Urinary bladder (tissue), 4 donors: ENCODE results near the gene GHSR. TPM values are rescaled to one million over a fixed set of nuclear protein-coding genes. Genes with fewer than 3 reads are reported as not detected.
"Not testable (repeated sequence)": the region's sequence is repeated elsewhere in the genome, so short reads cannot be mapped to it uniquely, and the experiment has no call there.

ENCODE experiments used
- DNase-seq: peaks from one replicate; pipeline ENCODE4 v3.0.0-alpha.2; 2015; ENCODE audit errors: extremely low spot score
- H3K27ac ChIP-seq: one replicate; pipeline ENCODE4 v1.5.1; 2013; ENCODE audit warnings: low read depth, mild to moderate bottlenecking, moderate library complexity
- H3K36me3 ChIP-seq: one replicate; pipeline ENCODE4 v1.6.1; 2013; ENCODE audit warnings: mild to moderate bottlenecking, moderate library complexity; ENCODE audit not compliant: insufficient read depth
- H3K4me1 ChIP-seq: one replicate; pipeline ENCODE4 v1.6.1; 2013; ENCODE audit warnings: mild to moderate bottlenecking, moderate library complexity; ENCODE audit not compliant: insufficient read depth
- H3K4me3 ChIP-seq: one replicate; pipeline ENCODE4 v1.5.1; 2013; ENCODE audit warnings: low read depth, low read length
- WGBS: extraction: QIAGEN DNeasy Blood & Tissue Kit; methylation state at CpG from one replicate; pipeline ENCODE4 v1.1.7; 2013; 5-methylcytosine and 5-hydroxymethylcytosine counted together
- polyA plus RNA-seq: library from polyadenylated mRNA; stranded (reverse); fragments of 200-250 nt; gene quantifications from one replicate; pipeline ENCODE4 v1.2.3, GENCODE V29; 2013
- total RNA-seq: library from RNA; depleted of rRNA; stranded (reverse); fragments of >200 nt; gene quantifications from one replicate; pipeline ENCODE4 v1.2.3, GENCODE V29; 2014
- donor health status: healthy with polysubstance abuse.
- donor health status: healthy.

Gene GHSR, protein sequence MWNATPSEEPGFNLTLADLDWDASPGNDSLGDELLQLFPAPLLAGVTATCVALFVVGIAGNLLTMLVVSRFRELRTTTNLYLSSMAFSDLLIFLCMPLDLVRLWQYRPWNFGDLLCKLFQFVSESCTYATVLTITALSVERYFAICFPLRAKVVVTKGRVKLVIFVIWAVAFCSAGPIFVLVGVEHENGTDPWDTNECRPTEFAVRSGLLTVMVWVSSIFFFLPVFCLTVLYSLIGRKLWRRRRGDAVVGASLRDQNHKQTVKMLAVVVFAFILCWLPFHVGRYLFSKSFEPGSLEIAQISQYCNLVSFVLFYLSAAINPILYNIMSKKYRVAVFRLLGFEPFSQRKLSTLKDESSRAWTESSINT
- not detected for total RNA-seq
- not detected for polyA plus RNA-seq

DNA sequence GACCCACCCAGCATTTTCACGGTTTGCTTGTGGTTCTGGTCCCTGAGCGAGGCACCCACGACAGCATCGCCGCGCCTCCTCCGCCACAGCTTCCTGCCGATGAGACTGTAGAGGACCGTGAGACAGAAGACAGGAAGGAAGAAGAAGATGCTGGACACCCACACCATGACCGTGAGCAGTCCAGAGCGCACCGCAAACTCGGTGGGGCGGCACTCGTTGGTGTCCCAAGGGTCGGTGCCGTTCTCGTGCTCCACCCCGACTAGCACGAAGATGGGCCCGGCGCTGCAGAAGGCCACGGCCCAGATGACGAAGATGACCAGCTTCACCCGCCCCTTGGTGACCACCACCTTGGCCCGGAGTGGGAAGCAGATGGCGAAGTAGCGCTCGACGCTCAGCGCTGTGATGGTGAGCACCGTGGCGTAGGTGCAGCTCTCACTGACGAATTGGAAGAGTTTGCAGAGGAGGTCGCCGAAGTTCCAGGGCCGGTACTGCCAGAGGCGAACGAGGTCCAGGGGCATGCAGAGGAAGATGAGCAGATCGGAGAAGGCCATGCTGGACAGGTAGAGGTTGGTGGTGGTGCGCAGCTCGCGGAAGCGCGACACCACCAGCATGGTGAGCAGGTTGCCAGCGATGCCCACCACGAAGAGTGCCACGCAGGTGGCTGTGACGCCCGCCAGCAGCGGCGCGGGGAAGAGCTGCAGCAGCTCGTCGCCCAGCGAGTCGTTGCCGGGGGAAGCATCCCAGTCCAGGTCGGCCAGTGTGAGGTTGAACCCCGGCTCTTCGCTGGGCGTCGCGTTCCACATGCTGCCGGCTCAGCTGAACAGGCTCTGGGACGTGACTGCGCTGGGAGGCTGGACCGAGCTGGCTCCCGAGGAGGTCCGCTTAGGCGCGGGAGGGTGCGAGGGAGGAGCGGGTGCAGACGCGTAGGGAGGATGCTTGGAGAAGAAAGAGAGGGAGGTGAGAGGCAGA is at the start of gene GHSR:
GHSR (minus strand) TSS at position 846 of the 969 bp plus-strand sequence; CDS start at position 803, 43 bp downstream.
- H3K4me3 ChIP-seq, result no peak within 1 kb of the TSS

DNA sequence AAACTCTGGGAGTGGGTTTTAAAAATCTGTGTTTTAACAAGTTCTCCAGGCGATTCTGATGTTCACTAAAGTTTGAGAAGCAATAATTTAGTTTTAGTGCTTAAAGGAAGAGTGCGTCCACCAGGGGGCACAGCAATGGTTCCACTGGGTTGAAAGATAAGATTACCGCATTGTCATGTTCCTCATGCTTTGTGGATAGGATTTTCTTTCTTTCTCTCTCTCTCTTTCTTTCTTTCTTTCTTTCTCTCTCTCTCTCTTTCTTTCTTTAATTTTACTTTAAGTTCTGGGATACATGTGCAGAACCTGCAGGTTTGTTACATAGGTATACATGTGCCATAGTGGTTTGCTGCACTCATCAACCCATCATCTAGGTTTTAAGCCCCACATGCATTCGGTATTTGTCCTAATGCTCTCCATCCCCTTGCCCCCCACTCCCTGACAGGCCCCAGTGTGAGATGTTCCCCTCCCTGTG is 42.0 kb upstream of the GHSR start:
- not testable (repeated sequence) for H3K4me3 ChIP-seq, H3K36me3 ChIP-seq, H3K27ac ChIP-seq, H3K4me1 ChIP-seq
- peak; percentile 17 for DNase-seq
- 35% methylated on average over 4 of the region's 4 CpGs for WGBS

More for the DNA sequence above, at the start of gene GHSR:
- no peaks in the 10 kb centered on the region for H3K36me3 ChIP-seq
- H3K27ac ChIP-seq, result no peak within 1 kb of the TSS
- no peak for DNase-seq
- 8% methylated on average over 76 of the region's 76 CpGs for WGBS
- no peaks in the 10 kb centered on the region for H3K4me1 ChIP-seq

DNA sequence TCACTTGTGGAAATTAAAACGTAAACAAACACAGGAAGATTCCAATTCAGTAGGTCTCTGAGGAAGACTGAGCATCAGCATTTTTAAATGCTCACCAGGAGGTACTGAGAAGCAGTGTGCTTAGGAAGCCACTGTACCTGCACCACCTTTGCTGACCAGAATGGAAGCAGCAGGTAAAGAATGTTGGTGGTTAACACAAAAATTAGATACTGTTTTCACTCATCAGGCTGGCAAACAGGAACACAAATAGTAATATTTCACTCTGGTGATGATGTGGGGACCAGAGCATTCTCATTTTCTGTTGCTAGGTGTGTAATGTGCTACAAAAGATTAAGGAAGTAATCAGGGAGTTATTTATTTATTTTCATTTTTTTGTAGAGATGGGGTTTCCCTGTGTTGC is 29.9 kb upstream of the GHSR start:
- DNase-seq, result no peak
- H3K4me3 ChIP-seq, result no peak overlapping the region
- H3K36me3 ChIP-seq, result no peaks in the 10 kb centered on the region
- H3K4me1 ChIP-seq, result no peaks in the 10 kb centered on the region
- WGBS, result 60% methylated on average over 1 of the region's 1 CpG
- H3K27ac ChIP-seq, result no peak overlapping the region

DNA sequence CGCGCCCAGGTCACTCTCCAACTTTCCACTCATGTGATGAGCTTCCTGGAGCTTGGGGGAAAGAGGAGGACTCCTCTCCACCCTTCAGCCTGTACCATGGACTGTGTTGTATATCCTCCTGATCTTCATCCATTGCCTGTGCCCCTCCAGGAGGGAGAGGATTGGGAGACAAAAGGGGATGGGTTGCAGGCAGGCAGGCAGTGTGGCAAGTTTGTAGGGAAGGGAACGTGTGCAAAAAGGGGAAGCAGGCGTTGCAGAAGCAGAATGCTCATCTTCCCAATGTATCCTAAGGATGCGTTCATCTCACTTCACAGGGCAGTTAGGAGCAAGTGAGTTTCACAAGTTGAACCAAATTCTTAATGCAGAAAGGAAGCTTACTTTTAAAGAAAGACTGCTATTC is 28.1 kb upstream of the GHSR start:
- H3K4me1 ChIP-seq, result no peaks in the 10 kb centered on the region
- no peak overlapping the region for H3K4me3 ChIP-seq
- no peak overlapping the region for H3K27ac ChIP-seq
- WGBS, result 77% methylated on average over 5 of the region's 5 CpGs
- H3K36me3 ChIP-seq, result no peaks in the 10 kb centered on the region
- DNase-seq, result no peak

DNA sequence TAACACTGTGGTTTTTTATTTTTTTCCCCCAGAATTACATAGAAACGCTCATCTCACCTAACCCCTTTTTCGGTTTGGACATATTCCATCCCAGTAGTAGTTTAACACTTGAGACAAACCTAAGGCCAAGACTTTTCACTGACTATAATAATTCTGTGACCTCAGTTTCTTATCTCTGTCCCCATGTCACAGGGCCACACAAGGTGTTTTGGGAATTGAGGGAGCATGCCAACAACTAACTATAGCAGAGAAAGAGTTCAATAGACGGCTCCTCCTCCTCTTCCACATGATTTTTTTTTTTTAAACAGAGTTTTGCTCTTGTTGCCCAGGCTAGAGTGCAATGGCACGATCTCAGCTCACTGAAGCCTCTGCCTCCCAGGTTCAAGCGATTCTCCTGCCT is 27.4 kb upstream of the GHSR start:
- H3K27ac ChIP-seq, result no peak overlapping the region
- no peak overlapping the region for H3K4me3 ChIP-seq
- no peaks in the 10 kb centered on the region for H3K36me3 ChIP-seq
- WGBS, result 83% methylated on average over 5 of the region's 5 CpGs
- no peak for DNase-seq
- no peaks in the 10 kb centered on the region for H3K4me1 ChIP-seq

DNA sequence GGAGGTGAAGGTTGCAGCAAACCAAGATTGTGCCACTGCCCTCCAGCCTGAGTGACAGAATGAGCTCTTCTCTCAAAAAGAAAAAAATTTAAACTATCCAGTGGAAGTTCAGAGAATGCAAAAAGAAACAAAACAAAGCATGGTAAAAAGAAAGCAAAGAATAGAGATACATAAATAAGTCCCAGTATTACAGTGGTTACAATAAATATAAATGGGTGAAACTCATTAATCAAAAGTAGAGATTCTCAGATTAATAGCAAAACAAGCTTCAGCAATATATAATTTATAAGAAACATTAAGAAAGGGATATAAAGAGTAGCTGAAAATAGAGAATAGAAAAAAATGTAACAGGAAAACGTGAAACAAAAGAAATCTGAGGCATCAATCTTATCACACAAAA is 23.6 kb upstream of the GHSR start:
- no peak for DNase-seq
- Histone ChIP-seq H3K4me1 (no peaks in the 10 kb centered on the region), H3K4me3 (no peak overlapping the region), H3K27ac (no peak overlapping the region), H3K36me3 (no peaks in the 10 kb centered on the region)
- WGBS, result 55% methylated on average over 1 of the region's 1 CpG

DNA sequence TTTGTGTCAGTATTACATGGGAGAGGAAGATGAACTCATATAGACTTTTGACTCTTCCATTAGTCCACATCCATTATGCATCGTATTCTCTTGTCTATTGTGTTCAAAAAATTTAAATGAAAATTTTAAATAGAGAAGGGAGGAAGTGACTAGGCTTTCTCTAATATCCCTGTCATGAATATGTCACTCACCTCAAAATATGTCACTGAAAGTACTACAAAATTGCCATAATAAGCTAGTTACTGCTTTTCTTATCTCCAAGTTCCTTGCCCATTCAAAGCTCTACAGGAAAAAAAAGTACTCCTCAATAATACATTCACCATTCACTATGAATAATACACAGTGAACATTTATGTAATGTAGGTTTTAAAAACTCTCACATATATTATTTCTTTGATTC is 22.3 kb upstream of the GHSR start:
- Histone ChIP-seq H3K4me3 (no peak overlapping the region), H3K27ac (no peak overlapping the region), H3K4me1 (no peaks in the 10 kb centered on the region), H3K36me3 (no peaks in the 10 kb centered on the region)
- 89% methylated on average over 1 of the region's 1 CpG for WGBS
- no peak for DNase-seq

DNA sequence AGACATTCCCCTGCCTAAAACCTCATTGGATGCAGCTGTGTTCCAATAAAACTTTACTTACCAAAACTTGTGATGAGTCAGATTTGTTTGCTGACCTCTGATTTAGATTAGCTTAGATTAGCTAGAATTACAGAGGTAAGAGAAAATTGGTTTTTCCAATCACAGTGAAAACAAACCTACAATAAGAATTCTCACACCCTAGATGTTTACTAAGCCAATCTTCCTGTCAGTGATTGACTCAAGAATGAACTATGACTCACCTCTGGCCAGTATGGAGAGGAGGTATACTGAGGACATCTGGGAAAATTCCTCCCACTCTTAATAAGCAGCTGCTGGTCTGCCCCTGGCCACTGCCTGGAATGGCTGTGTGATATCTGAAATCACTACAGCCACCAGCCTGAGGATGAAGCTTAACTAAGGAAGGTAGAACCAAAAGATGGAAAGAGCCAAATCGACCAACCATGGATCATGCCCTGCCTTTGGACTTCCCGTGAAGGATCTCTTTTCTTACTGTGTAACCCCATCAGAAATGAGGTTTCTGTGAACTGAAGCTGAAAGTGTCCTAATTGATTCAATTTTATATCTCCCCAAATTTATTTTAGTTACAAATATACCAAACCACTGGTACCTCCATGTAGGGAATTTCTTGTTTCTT is 19.0 kb upstream of the GHSR start:
- WGBS, result 91% methylated on average over 2 of the region's 2 CpGs
- no peaks in the 10 kb centered on the region for H3K4me1 ChIP-seq
- H3K36me3 ChIP-seq, result no peaks in the 10 kb centered on the region
- H3K4me3 ChIP-seq, result no peak overlapping the region
- H3K27ac ChIP-seq, result no peak overlapping the region
- DNase-seq, result no peak

DNA sequence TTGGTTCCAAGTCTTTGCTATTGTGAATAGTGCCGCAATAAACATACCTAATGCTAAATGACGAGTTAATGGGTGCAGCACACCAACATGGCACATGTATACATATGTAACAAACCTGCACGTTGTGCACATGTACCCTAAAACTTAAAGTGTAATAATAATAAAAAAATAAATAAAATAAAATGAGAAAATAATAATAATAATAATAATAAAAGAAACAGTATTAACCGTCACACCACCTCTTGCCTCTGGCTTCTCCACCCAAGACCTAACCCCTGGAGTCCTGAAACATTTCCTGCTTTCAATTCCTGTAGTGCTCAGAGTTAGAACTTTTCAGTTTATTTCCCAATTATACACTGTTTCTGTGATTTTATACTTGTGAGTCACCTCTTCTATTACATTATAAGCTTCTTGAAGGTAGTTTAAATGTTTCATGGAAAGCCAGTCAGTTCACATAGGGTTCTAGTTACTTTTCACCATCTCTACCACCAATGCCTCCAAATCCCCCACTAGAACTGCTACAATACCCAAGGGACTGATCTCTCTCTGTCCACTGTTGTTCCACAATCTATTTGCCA is 18.4 kb upstream of the GHSR start:
- Histone ChIP-seq H3K4me3 (no peak overlapping the region), H3K4me1 (no peaks in the 10 kb centered on the region), H3K27ac (no peak overlapping the region), H3K36me3 (no peaks in the 10 kb centered on the region)
- DNase-seq, result no peak
- WGBS, result 81% methylated on average over 4 of the region's 4 CpGs

DNA sequence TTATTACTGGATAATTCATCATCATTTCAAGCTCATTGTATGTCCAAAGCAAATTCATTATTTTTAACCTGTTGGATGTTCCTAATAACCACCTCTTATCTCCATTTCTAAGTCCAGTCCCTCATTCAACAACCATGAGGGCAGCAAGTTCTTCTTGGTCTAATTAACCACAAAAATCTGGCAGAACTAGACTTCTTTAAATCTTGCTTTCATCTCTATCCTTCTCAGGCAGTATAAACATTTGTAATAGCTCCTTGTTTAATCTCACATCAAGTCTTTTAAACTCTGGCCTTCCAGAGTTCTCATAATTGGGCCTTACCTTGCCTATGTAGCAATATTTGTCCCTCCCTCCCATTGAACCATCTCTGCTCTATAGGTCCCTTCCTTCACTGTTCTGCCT is 17.0 kb upstream of the GHSR start:
- DNase-seq, result no peak
- no peaks in the 10 kb centered on the region for H3K4me1 ChIP-seq
- H3K4me3 ChIP-seq, result no peak overlapping the region
- no peaks in the 10 kb centered on the region for H3K36me3 ChIP-seq
- H3K27ac ChIP-seq, result no peak overlapping the region

DNA sequence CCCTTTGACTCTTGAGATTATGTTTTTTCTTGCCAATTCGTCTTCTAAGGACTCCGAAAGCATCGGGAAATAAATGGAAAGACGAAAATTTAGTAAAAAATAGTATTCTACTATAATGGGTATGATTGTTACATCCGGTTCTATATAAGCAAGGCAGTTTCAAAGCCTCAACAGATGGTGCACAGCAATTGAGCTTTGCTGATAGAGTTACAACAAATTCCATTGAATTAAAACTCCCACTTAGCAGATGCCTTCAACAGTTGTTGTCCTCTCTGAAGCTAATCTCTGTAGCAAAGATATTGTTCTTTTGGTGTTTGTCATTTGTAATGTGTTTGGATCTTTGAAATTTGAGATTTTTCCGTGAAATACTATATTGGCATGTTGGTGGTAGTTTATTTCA is 16.1 kb upstream of the GHSR start:
- no peak overlapping the region for H3K4me3 ChIP-seq
- no peak for DNase-seq
- no peaks in the 10 kb centered on the region for H3K4me1 ChIP-seq
- no peaks in the 10 kb centered on the region for H3K36me3 ChIP-seq
- 89% methylated on average over 6 of the region's 6 CpGs for WGBS
- H3K27ac ChIP-seq, result no peak overlapping the region

DNA sequence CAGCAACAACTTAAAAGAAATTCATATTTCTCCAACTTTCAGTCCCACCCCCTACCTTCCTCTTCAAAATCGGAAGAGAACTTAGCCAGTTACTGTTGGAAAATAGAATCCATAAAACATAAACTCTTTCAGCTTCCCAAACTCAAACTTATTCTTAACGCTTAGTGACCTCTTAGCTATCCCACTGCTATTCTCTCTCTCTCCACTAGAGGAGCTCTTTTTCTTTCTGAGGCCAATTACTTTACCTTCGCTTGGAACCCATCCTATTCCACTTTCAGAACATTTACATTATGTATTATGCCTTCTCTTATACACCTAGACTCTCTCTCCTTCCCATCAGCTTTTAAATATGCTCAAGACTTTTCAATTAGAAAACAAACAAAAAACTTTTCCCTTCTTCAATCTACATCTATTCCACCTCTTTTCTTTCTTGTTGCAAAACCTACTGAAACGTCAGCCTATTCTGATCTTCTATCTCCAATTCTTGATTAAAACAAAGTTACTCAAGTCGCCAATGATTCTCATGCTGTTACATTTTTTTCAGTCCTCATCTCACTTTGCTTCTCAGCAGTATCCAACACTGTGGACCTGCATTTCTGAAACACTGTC is 13.4 kb upstream of the GHSR start:
- DNase-seq, result no peak
- H3K36me3 ChIP-seq, result no peaks in the 10 kb centered on the region
- WGBS, result 47% methylated on average over 5 of the region's 5 CpGs
- no peaks in the 10 kb centered on the region for H3K4me1 ChIP-seq
- no peak overlapping the region for H3K27ac ChIP-seq
- H3K4me3 ChIP-seq, result no peak overlapping the region

DNA sequence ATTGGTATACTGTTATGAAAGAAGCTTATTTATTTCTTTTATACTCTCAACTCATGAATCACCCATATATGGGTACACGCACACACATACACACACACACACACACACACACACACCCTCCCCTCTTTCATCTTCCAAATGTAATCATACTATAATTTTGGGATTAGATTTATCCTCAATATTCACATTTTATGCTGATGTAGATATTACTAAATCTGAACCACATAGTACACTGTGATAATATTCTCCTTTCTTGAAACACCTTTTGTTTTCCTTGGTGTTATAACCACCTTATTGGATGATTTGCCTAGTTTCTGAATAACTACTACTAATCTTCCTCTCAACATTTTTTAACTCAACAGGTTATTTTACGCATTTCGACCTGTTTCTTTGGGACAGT is 8.1 kb upstream of the GHSR start:
- Histone ChIP-seq H3K36me3 (no peaks in the 10 kb centered on the region), H3K27ac (no peak overlapping the region), H3K4me1 (no peaks in the 10 kb centered on the region), H3K4me3 (no peak overlapping the region)
- DNase-seq, result no peak
- WGBS, result 89% methylated on average over 3 of the region's 3 CpGs
